Suprapubic skin (tissue), 3 donors: ENCODE data around the gene RPS6KC1.
"Not testable (repeated sequence)": the region's sequence is repeated elsewhere in the genome, so short reads cannot be mapped to it uniquely, and the experiment has no call there.

Source experiments
- POLR2A ChIP-seq, 2 donors: fragments of 450-650 bp; IDR thresholded peaks; one replicate each; pipeline ENCODE4 v1.6.1; 2017; ENCODE audit warnings: antibody characterized with exemption in 2 of 2, mild to moderate bottlenecking in 2 of 2, moderate library complexity in 2 of 2
- TF ChIP-seq, protein P1 (sequence below), 2 donors: fragments of 200-600 bp in 1 of 2; fragments of 450-650 bp in 1 of 2; sonication (generic) in 1 of 2; IDR thresholded peaks; one replicate each; pipeline ENCODE4 v1.5.1; 2016 to 2019; ENCODE audit warnings: antibody characterized with exemption in 2 of 2, mild to moderate bottlenecking in 1 of 2, moderate library complexity in 1 of 2

DNA sequence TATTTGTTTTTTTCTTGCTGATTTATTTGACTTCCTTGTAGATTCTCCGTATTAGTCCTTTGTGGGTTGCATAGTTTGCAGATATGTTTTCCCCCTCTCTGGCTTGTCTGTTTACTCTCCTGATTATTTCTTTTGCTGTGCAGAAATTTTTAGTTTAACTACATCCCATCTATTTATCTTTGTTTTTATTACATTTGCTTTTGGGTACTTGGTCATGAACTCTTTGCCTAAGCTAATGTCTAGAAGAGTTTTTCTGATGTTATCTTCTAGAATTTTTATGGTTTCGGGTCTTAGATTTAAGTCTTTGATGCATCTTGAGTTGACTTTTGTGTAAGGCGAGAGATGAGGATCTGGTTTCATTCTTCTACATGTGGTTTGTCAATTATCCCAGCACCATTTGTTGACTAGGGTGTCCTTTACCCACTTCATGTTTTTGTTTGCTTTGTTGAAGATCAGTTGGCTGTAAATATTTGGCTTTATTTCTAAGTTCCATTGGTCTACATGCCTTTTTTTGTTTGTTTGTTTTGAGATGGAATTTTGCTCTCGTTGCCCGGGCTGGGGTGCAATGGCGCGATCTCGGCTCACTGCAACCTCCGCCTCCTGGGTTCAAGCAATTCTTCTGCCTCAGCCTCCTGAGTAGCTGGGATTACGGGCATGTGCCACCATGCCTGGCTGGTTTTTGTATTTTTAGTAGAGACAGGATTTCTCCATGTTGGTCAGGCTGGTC lies 145.4 kb downstream of the RPS6KC1 start:
- TF ChIP-seq, protein P1, sequence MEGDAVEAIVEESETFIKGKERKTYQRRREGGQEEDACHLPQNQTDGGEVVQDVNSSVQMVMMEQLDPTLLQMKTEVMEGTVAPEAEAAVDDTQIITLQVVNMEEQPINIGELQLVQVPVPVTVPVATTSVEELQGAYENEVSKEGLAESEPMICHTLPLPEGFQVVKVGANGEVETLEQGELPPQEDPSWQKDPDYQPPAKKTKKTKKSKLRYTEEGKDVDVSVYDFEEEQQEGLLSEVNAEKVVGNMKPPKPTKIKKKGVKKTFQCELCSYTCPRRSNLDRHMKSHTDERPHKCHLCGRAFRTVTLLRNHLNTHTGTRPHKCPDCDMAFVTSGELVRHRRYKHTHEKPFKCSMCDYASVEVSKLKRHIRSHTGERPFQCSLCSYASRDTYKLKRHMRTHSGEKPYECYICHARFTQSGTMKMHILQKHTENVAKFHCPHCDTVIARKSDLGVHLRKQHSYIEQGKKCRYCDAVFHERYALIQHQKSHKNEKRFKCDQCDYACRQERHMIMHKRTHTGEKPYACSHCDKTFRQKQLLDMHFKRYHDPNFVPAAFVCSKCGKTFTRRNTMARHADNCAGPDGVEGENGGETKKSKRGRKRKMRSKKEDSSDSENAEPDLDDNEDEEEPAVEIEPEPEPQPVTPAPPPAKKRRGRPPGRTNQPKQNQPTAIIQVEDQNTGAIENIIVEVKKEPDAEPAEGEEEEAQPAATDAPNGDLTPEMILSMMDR (IDR thresholded peaks at IDR 0.05), result not testable (repeated sequence)
- not testable (repeated sequence) for TF ChIP-seq POLR2A (IDR thresholded peaks at IDR 0.05)
